GM19463 (cell line): ENCODE measurements around the gene LIPN.

Experiments
- ATAC-seq: cut with Tn5 transposase; IDR thresholded peaks from one replicate; pipeline ENCODE4 v1.9.1; 2021; ENCODE audit warnings: mild to moderate bottlenecking, moderate library complexity; ENCODE audit not compliant: unreplicated experiment

Gene LIPN

GRCh38 chr10:88782222-88782621 lies 22.4 kb downstream of the LIPN start:
- no peak for ATAC-seq

GRCh38 chr10:88783724-88784123 lies 23.9 kb downstream of the LIPN start:
- ATAC-seq, result no peak

- ATAC-seq, result no peak
Observed at GRCh38 chr10:88786032-88786770, 26.4 kb downstream of the LIPN start.

GRCh38 chr10:88787463-88787862 lies 27.6 kb downstream of the LIPN start:
- ATAC-seq, result no peak

- ATAC-seq, result no peak
Observed at GRCh38 chr10:88788924-88789323, 29.1 kb downstream of the LIPN start.

- ATAC-seq, result no peak
Observed at GRCh38 chr10:88791924-88792323, 32.1 kb downstream of the LIPN start.

- no peak for ATAC-seq
Observed at GRCh38 chr10:88792661-88793060, 32.8 kb downstream of the LIPN start.

- no peak for ATAC-seq
Observed at GRCh38 chr10:88793712-88794299, 34.0 kb downstream of the LIPN start.

GRCh38 chr10:88794731-88795130 lies 34.9 kb downstream of the LIPN start:
- no peak for ATAC-seq

GRCh38 chr10:88800152-88801125 lies 40.6 kb downstream of the LIPN start:
- ATAC-seq, result no peak

- ATAC-seq, result no peak
Observed at GRCh38 chr10:88802523-88803285, 42.9 kb downstream of the LIPN start, which contains the start of gene LIPM. Gene LIPM, plus strand, starts transcription at chr10:88802730. Its CDS starts 167 bp downstream, at chr10:88802897.

- no peak for ATAC-seq
Observed at GRCh38 chr10:88803641-88804040, 43.8 kb downstream of the LIPN start.

GRCh38 chr10:88804083-88804812 lies 44.4 kb downstream of the LIPN start:
- ATAC-seq, result no peak

- ATAC-seq, result no peak
Observed at GRCh38 chr10:88805361-88805760, 45.5 kb downstream of the LIPN start.

GRCh38 chr10:88805924-88806323 lies 46.1 kb downstream of the LIPN start:
- no peak for ATAC-seq

- no peak for ATAC-seq
Observed at GRCh38 chr10:88809621-88810020, 49.8 kb downstream of the LIPN start.

- no peak for ATAC-seq
Observed at GRCh38 chr10:88810196-88810961, 50.6 kb downstream of the LIPN start.

GRCh38 chr10:88813200-88813599 lies 53.4 kb downstream of the LIPN start:
- no peak for ATAC-seq

GRCh38 chr10:88819290-88819689 lies 59.5 kb downstream of the LIPN start:
- ATAC-seq, result no peak
